ENCODE measurements around the gene PNMT. TPM values are rescaled to one million over a fixed set of nuclear protein-coding genes. Genes with fewer than 3 reads are reported as not detected.

PNMT gene
- total RNA-seq = 10 to 100 TPM in 1 of 10 donors, 1 to 10 TPM in 9; 2.7 to 12.8 (median 3.9) TPM
- 10 to 100 TPM; 16.8 to 30.0 TPM for polyA plus RNA-seq
- long read RNA-seq, donor 1, partial matches to known transcripts = 1 of 5 reads
- long read RNA-seq, donor 1, other reads (novel, unspliced or antisense) = 2 of 5 reads
- long read RNA-seq, donor 2, transcript PNMT-201 (3 exons, 1,253 nt) = major isoform, 12 of 14 reads
- long read RNA-seq, donor 2, partial matches to known transcripts = 1 of 14 reads
- long read RNA-seq, donor 2, other reads (novel, unspliced or antisense) = 0 of 14 reads
- long read RNA-seq, donor 3 = 0 reads

DNA sequence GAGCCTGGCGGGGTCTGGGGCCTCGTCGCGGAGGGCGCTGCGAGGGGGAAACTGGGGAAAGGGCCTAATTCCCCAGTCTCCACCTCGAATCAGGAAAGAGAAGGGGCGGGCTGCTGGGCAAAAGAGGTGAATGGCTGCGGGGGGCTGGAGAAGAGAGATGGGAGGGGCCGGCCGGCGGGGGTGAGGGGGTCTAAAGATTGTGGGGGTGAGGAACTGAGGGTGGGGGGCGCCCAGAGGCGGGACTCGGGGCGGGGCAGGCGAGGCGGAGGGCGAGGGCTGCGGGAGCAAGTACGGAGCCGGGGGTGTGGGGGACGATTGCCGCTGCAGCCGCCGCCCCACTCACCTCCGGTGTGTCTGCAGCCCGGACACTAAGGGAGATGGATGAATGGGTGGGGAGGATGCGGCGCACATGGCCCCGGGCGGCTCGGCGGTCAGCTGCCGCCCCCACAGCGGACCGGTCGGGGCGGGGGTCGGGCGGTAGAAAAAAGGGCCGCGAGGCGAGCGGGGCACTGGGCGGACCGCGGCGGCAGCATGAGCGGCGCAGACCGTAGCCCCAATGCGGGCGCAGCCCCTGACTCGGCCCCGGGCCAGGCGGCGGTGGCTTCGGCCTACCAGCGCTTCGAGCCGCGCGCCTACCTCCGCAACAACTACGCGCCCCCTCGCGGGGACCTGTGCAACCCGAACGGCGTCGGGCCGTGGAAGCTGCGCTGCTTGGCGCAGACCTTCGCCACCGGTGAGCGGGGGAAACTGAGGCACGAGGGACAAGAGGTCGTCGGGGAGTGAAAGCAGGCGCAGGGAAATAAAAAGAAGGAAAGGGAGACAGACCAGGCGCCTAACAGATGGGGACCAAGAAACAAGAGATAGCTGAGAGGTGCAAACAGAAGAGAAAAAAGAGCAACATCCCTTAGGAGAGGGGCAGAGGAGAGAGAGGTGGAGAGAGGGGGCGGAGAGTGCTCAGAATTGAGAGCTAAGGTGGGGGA lies at the start of gene PNMT:
PNMT (plus strand) TSS at position 509 of the 980 bp plus-strand sequence; CDS start at position 532, 23 bp downstream.
- intact Hi-C loops (cut with DNase I) = loop anchor here in 2 of 10 donors (2.0 to 5.0 kb wide), 3 partner anchors 31 to 84 kb away; partner anchors contain the start of gene STARD3 (in 1 of the 2)
- Histone ChIP-seq H3K36me3 (no peaks in the 10 kb centered on the region), H3K4me1 (peaks cover 25 to 79% (median 53%) of the 10 kb centered on the region in 9 donors), H3K9me3 (no peaks in the 10 kb centered on the region), H3K4me3 (peak within 1 kb of the TSS; percentile 24 to 77 (median 52)), H3K27ac (peak within 1 kb of the TSS; percentile 88 to 98 (median 94)), H3K27me3 (peaks cover 0 to 59% (median 8%) of the 10 kb centered on the region in 7 donors)
- peak; percentile 52 to 81 (median 65) for TF ChIP-seq CTCF (IDR thresholded peaks at IDR 0.05)
- 2% methylated on average over 72 to 85 of the region's 85 CpGs for WGBS, 2 donors
- peak; percentile 68 to 83 for DNase-seq
- ATAC-seq = peak in 3 of 8 donors; percentile 2 to 31 (median 6)

- Histone ChIP-seq H3K27ac (peak overlapping the region in 1 of 10 donors; percentile 50), H3K4me3 (peak overlapping the region in 5 of 10 donors; percentile 47 to 66 (median 56)), H3K27me3 (peaks cover 0 to 57% (median 15%) of the 10 kb centered on the region in 7 donors), H3K4me1 (peaks cover 2 to 28% (median 14%) of the 10 kb centered on the region in 9 donors), H3K36me3 (no peaks in the 10 kb centered on the region), H3K9me3 (no peaks in the 10 kb centered on the region)
- intact Hi-C loops (cut with DNase I) = loop anchor here in 2 of 10 donors (5.0 kb wide), 1 partner anchor 42 kb away; no protein-coding TSS in a partner anchor
- ATAC-seq = no peak
- WGBS, 2 donors = 50% methylated on average over 13 of the region's 13 CpGs
- no peak for DNase-seq
- TF ChIP-seq CTCF (IDR thresholded peaks at IDR 0.05) = no peak
Measured at GRCh38 chr17:39618956-39619785, 49.1 kb upstream of the PNMT start.

DNA sequence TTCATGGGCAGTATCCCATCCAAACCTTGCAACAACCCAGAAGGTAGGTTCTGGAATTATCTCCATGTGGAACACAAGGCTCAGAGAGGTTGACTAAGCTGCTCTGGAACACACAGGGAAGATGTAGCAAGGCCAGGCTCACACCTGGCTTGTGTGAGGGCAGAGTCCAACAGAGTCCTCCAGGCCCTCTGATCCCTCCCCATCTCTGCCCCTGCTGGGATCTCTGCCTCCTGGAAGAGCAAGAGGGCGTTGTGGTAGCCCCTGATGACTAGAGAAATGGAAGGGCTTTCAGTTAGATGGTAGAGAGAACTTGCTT lies 48.5 kb upstream of the PNMT start:
- DNase-seq = no peak
- Histone ChIP-seq H3K27ac (no peak overlapping the region), H3K36me3 (no peaks in the 10 kb centered on the region), H3K27me3 (peaks cover 0 to 57% (median 11%) of the 10 kb centered on the region in 7 donors), H3K4me1 (peaks cover 2 to 28% (median 14%) of the 10 kb centered on the region in 9 donors), H3K9me3 (no peaks in the 10 kb centered on the region), H3K4me3 (no peak overlapping the region)
- TF ChIP-seq CTCF (IDR thresholded peaks at IDR 0.05) = no peak
- WGBS, 2 donors = 52 to 75% methylated on average over 1 of the region's 1 CpG
- ATAC-seq = no peak
- intact Hi-C loops (cut with DNase I) = loop anchor here in 8 of 10 donors (5.0 to 10.0 kb wide), 8 partner anchors 42 to 133 kb away; partner anchors contain the start of genes PNMT (in 2 of the 8) and TCAP (in 2 of the 8)

Data from heart right ventricle (tissue), 16 donors.